A549 treated with Hydrocortisone at 1 μM for 4 hours (cell line): ENCODE data around the gene DMAC2L. TPM values are rescaled to one million over a fixed set of nuclear protein-coding genes. Genes with fewer than 3 reads are reported as not detected.

ENCODE experiments used
- total RNA-seq: library from RNA; stranded (reverse); fragments of 200-300 nt; extraction: Qiagen RNA extraction; gene quantifications from 5 replicates; pipeline ENCODE4 v1.2.3, GENCODE V29; 2022

DMAC2L gene, protein sequence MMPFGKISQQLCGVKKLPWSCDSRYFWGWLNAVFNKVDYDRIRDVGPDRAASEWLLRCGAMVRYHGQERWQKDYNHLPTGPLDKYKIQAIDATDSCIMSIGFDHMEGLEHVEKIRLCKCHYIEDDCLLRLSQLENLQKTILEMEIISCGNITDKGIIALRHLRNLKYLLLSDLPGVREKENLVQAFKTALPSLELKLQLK
- 11.4 to 13.2 TPM (median 12.0 TPM) in 5 replicates for total RNA-seq

DNA sequence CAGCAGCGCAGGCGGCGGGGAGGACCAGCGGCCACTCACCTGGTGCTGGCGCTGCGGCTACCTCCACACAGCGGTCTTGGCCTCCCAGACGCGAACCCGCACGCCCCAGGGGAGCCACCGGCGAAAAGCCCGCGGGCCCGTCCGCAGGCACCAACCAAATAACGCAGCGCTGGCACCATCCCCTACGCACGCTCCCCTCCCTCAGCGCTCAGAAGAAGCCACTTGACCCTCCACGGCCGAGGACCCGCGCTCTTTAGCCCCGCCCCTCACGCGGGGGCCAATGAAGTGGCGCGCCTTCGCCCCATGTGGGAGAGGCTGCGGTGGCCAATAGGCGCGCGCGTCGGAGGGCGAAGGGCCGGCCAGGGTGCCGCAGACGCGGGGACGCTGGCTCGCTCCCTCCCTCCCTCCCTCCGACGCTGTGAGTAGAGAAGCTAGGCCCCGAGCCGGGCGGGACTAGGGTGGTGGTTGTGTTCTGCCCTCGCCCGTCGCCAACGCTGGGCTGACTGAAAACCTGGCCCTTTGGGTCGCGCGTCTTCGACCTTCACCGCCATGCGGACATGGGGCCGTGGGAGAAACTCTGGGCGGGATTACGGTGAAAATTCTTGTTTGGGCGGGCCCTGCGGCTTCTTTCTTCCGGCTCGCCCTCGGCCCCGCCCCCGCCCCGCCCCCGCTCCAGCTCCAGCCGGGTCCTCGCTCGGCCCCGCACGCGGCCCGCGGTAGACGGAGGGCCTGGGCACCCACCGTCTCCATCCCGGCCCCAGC, at the start of gene DMAC2L, which contains the start of gene L2HGDH:
Gene DMAC2L, plus strand, starts transcription at position 353 of the 762 bp plus-strand sequence. CDS start 9,164 bp downstream, outside the sequence.
Gene L2HGDH, minus strand, starts transcription at position 258 of the 762 bp plus-strand sequence. Its CDS starts 79 bp downstream, at position 179.

Other genes with a start within 250 kb of the DMAC2L start
- 8.3 to 10.1 TPM (median 9.1 TPM) in 5 replicates for gene VCPKMT, start 195.8 kb upstream of the DMAC2L start, total RNA-seq
- gene SOS2, start 80.7 kb upstream of the DMAC2L start, total RNA-seq, result 7.8 to 13.9 TPM (median 11.6 TPM) in 5 replicates
- gene L2HGDH, start 95 bp upstream of the DMAC2L start, total RNA-seq, result 8.3 to 12.3 TPM (median 10.0 TPM) in 5 replicates
- 6.2 to 15.7 TPM (median 7.5 TPM) in 5 replicates for gene CDKL1, start 84.6 kb downstream of the DMAC2L start, total RNA-seq
- 27.6 to 37.6 TPM (median 32.6 TPM) in 5 replicates for gene MAP4K5, start 220.2 kb downstream of the DMAC2L start, total RNA-seq
- gene ATL1, start 247.8 kb downstream of the DMAC2L start, total RNA-seq, result 4.6 to 7.3 TPM (median 5.5 TPM) in 5 replicates